Measurements from ENCODE around the gene PAWR. TPM values are rescaled to one million over a fixed set of nuclear protein-coding genes. Genes with fewer than 3 reads are reported as not detected.

Gene PAWR
- total RNA-seq, 3 donors from 2014 or later, result 17.0 to 155 (median 101) TPM

- no peak for DNase-seq (ENCODE audit: low spot score in 2 of 2)
- intact Hi-C loops (cut with DNase I; ENCODE audit: low total_unique reads), result no loop called here
- TF ChIP-seq POLR2A (IDR thresholded peaks at IDR 0.05), result no peak
- TF ChIP-seq POLR2AphosphoS5 (IDR thresholded peaks at IDR 0.05), result no peak
- TF ChIP-seq CTCF (IDR thresholded peaks at IDR 0.05), result no peak
Observed at GRCh38 chr12:79535751-79536150, 155.0 kb downstream of the PAWR start.

More at GRCh38 chr12:79535751-79536150, 155.0 kb downstream of the PAWR start:
- Histone ChIP-seq H3K4me3 (no peak overlapping the region), H3K4me1 (no peaks in the 10 kb centered on the region), H3K36me3 (no peaks in the 10 kb centered on the region), H3K9me3 (no peaks in the 10 kb centered on the region), H3K27ac (no peak overlapping the region), H3K27me3 (no peaks in the 10 kb centered on the region)

Other genes starting within 250 kb of the PAWR start
- 100 to 1,000 TPM in 2 of 3 donors, 10 to 100 TPM in 1; 64.8 to 137 (median 134) TPM for gene PPP1R12A, start 244.1 kb upstream of the PAWR start, total RNA-seq

Measured in breast epithelium (tissue), 4 donors.